ENCODE data around the gene THSD4.
"Not testable (repeated sequence)": the region's sequence is repeated elsewhere in the genome, so short reads cannot be mapped to it uniquely, and the experiment has no call there.

Gene THSD4

GRCh38 chr15:71372769-71373168, 257.5 kb downstream of the THSD4 start:
- DNase-seq (ENCODE audit: low read depth in 1 of 2, low spot score in 1 of 2), result not testable (repeated sequence)

GRCh38 chr15:71373917-71374316, 258.6 kb downstream of the THSD4 start:
- DNase-seq (ENCODE audit: low read depth in 1 of 2, low spot score in 1 of 2), result no peak

GRCh38 chr15:71374607-71375352, 259.5 kb downstream of the THSD4 start:
- no peak for DNase-seq (ENCODE audit: low read depth in 1 of 2, low spot score in 1 of 2)

- DNase-seq (ENCODE audit: low read depth in 1 of 2, low spot score in 1 of 2), result no peak
Measured at GRCh38 chr15:71375934-71376333, 260.7 kb downstream of the THSD4 start.

- DNase-seq (ENCODE audit: low read depth in 1 of 2, low spot score in 1 of 2), result no peak
Measured at GRCh38 chr15:71379893-71380292, 264.6 kb downstream of the THSD4 start.

GRCh38 chr15:71380345-71380744, 265.1 kb downstream of the THSD4 start:
- DNase-seq (ENCODE audit: low read depth in 1 of 2, low spot score in 1 of 2), result no peak

GRCh38 chr15:71384501-71384900, 269.2 kb downstream of the THSD4 start:
- no peak for DNase-seq (ENCODE audit: low read depth in 1 of 2, low spot score in 1 of 2)

GRCh38 chr15:71385026-71385425, 269.8 kb downstream of the THSD4 start:
- DNase-seq (ENCODE audit: low read depth in 1 of 2, low spot score in 1 of 2), result no peak

- DNase-seq (ENCODE audit: low read depth in 1 of 2, low spot score in 1 of 2), result no peak
Measured at GRCh38 chr15:71385457-71385856, 270.2 kb downstream of the THSD4 start.

GRCh38 chr15:71386005-71386404, 270.7 kb downstream of the THSD4 start:
- no peak for DNase-seq (ENCODE audit: low read depth in 1 of 2, low spot score in 1 of 2)

GRCh38 chr15:71386448-71387236, 271.4 kb downstream of the THSD4 start:
- no peak for DNase-seq (ENCODE audit: low read depth in 1 of 2, low spot score in 1 of 2)

GRCh38 chr15:71387810-71388209, 272.5 kb downstream of the THSD4 start:
- no peak for DNase-seq (ENCODE audit: low read depth in 1 of 2, low spot score in 1 of 2)

- DNase-seq (ENCODE audit: low read depth in 1 of 2, low spot score in 1 of 2), result no peak
Measured at GRCh38 chr15:71390096-71390495, 274.8 kb downstream of the THSD4 start.

- no peak for DNase-seq (ENCODE audit: low read depth in 1 of 2, low spot score in 1 of 2)
Measured at GRCh38 chr15:71391421-71392088, 276.3 kb downstream of the THSD4 start.

GRCh38 chr15:71392861-71393283, 277.6 kb downstream of the THSD4 start:
- no peak for DNase-seq (ENCODE audit: low read depth in 1 of 2, low spot score in 1 of 2)

GRCh38 chr15:71393383-71393782, 278.1 kb downstream of the THSD4 start:
- no peak for DNase-seq (ENCODE audit: low read depth in 1 of 2, low spot score in 1 of 2)

GRCh38 chr15:71396536-71397125, 281.4 kb downstream of the THSD4 start:
- DNase-seq (ENCODE audit: low read depth in 1 of 2, low spot score in 1 of 2), result no peak

GRCh38 chr15:71397377-71397776, 282.1 kb downstream of the THSD4 start:
- no peak for DNase-seq (ENCODE audit: low read depth in 1 of 2, low spot score in 1 of 2)

GRCh38 chr15:71400294-71400693, 285.0 kb downstream of the THSD4 start:
- no peak for DNase-seq (ENCODE audit: low read depth in 1 of 2, low spot score in 1 of 2)

- DNase-seq (ENCODE audit: low read depth in 1 of 2, low spot score in 1 of 2), result not testable (repeated sequence)
Measured at GRCh38 chr15:71401728-71402127, 286.5 kb downstream of the THSD4 start.

- DNase-seq (ENCODE audit: low read depth in 1 of 2, low spot score in 1 of 2), result no peak
Measured at GRCh38 chr15:71409541-71409940, 294.3 kb downstream of the THSD4 start.

All from activated T-helper 1 cell treated with anti-CD3 and anti-CD28 coated beads, Interleukin-2, amount 50 U/mL, for 16 hours (primary cell).